Activated naive CD8-positive, alpha-beta T cell treated with anti-CD3 and anti-CD28 coated beads, Interleukin-2, amount 50 U/mL, for 24 hours (primary cell): ENCODE results near the gene MCFD2.
"Not testable (repeated sequence)": the region's sequence is repeated elsewhere in the genome, so short reads cannot be mapped to it uniquely, and the experiment has no call there.

Source experiments
- ATAC-seq: fragments of 150-1000 bp; cut with Tn5 transposase; one replicate; pipeline ENCODE4 v1.10.0; 2021
- DNase-seq: peaks from one replicate; pipeline ENCODE4 v3.0.0; 2021
- H3K27ac Mint-ChIP-seq: one replicate; pipeline ENCODE4 v1.8.0; 2021; ENCODE audit warnings: mild to moderate bottlenecking, mixed read lengths
- H3K27me3 Mint-ChIP-seq: one replicate; pipeline ENCODE4 v1.8.0; 2021; ENCODE audit warnings: mixed read lengths
- H3K36me3 Mint-ChIP-seq: one replicate; pipeline ENCODE4 v1.8.0; 2021; ENCODE audit warnings: low read depth, mixed read lengths
- H3K4me1 Mint-ChIP-seq: one replicate; pipeline ENCODE4 v1.8.0; 2021; ENCODE audit warnings: mixed read lengths
- H3K4me3 Mint-ChIP-seq: one replicate; pipeline ENCODE4 v1.8.0; 2021; ENCODE audit warnings: mild to moderate bottlenecking, moderate library complexity, mixed read lengths
- H3K9me3 Mint-ChIP-seq: one replicate; pipeline ENCODE4 v1.8.0; 2021; ENCODE audit warnings: mixed read lengths

Gene MCFD2

GRCh38 chr2:46876741-46877384, 38.7 kb downstream of the MCFD2 start:
- ATAC-seq (peak; percentile 25), DNase-seq (no peak)
- no peak overlapping the region for H3K4me3 Mint-ChIP-seq
- no peak overlapping the region for H3K27ac Mint-ChIP-seq
- no peaks in the 10 kb centered on the region for H3K36me3 Mint-ChIP-seq
- peaks cover 16% of the 10 kb centered on the region for H3K4me1 Mint-ChIP-seq
- peaks cover 2% of the 10 kb centered on the region for H3K27me3 Mint-ChIP-seq
- no peaks in the 10 kb centered on the region for H3K9me3 Mint-ChIP-seq

GRCh38 chr2:46875962-46876689, 39.5 kb downstream of the MCFD2 start:
- not testable (repeated sequence) for H3K27me3 Mint-ChIP-seq, ATAC-seq, H3K36me3 Mint-ChIP-seq, H3K27ac Mint-ChIP-seq, H3K4me3 Mint-ChIP-seq, DNase-seq, H3K9me3 Mint-ChIP-seq
- peaks cover 16% of the 10 kb centered on the region for H3K4me1 Mint-ChIP-seq

GRCh38 chr2:46875226-46875899, 40.2 kb downstream of the MCFD2 start:
- H3K27ac Mint-ChIP-seq: no peak overlapping the region
- no peaks in the 10 kb centered on the region for H3K9me3 Mint-ChIP-seq
- ATAC-seq (no peak), DNase-seq (no peak)
- no peak overlapping the region for H3K4me3 Mint-ChIP-seq
- peaks cover 2% of the 10 kb centered on the region for H3K27me3 Mint-ChIP-seq
- H3K4me1 Mint-ChIP-seq: peaks cover 21% of the 10 kb centered on the region
- H3K36me3 Mint-ChIP-seq: no peaks in the 10 kb centered on the region

- ATAC-seq (no peak), DNase-seq (no peak)
- H3K27ac Mint-ChIP-seq: no peak overlapping the region
- no peak overlapping the region for H3K4me3 Mint-ChIP-seq
- H3K27me3 Mint-ChIP-seq: peaks cover 2% of the 10 kb centered on the region
- peaks cover 21% of the 10 kb centered on the region for H3K4me1 Mint-ChIP-seq
- H3K36me3 Mint-ChIP-seq: no peaks in the 10 kb centered on the region
- no peaks in the 10 kb centered on the region for H3K9me3 Mint-ChIP-seq
These were observed 41.2 kb downstream of the MCFD2 start for GRCh38 chr2:46874236-46874929.

- Mint-ChIP-seq H3K4me1 (peaks cover 21% of the 10 kb centered on the region), H3K27ac (peak overlapping the region; percentile 36), H3K9me3 (no peaks in the 10 kb centered on the region), H3K27me3 (peaks cover 2% of the 10 kb centered on the region), H3K4me3 (no peak overlapping the region), H3K36me3 (no peaks in the 10 kb centered on the region)
- ATAC-seq (peak; percentile 77), DNase-seq (peak; percentile 51)
These were observed 42.0 kb downstream of the MCFD2 start for GRCh38 chr2:46873604-46874068.

- Mint-ChIP-seq H3K4me1 (peaks cover 21% of the 10 kb centered on the region), H3K36me3 (no peaks in the 10 kb centered on the region), H3K27me3 (peaks cover 2% of the 10 kb centered on the region), H3K4me3 (no peak overlapping the region), H3K27ac (peak overlapping the region; percentile 36), H3K9me3 (no peaks in the 10 kb centered on the region)
- ATAC-seq: no peak
- no peak for DNase-seq
These were observed 42.6 kb downstream of the MCFD2 start for GRCh38 chr2:46872902-46873603.

- H3K9me3 Mint-ChIP-seq: no peaks in the 10 kb centered on the region
- DNase-seq: peak; percentile 11
- peaks cover 4% of the 10 kb centered on the region for H3K27me3 Mint-ChIP-seq
- no peak overlapping the region for H3K4me3 Mint-ChIP-seq
- no peaks in the 10 kb centered on the region for H3K36me3 Mint-ChIP-seq
- no peak overlapping the region for H3K27ac Mint-ChIP-seq
- peak; percentile 9 for ATAC-seq
- H3K4me1 Mint-ChIP-seq: peaks cover 21% of the 10 kb centered on the region
These were observed 43.6 kb downstream of the MCFD2 start for GRCh38 chr2:46871976-46872381.

GRCh38 chr2:46870051-46870839, 45.4 kb downstream of the MCFD2 start:
- Mint-ChIP-seq H3K4me3 (no peak overlapping the region), H3K9me3 (peaks cover under 1% of the 10 kb centered on the region), H3K36me3 (no peaks in the 10 kb centered on the region), H3K27ac (no peak overlapping the region), H3K4me1 (peaks cover 21% of the 10 kb centered on the region), H3K27me3 (peaks cover 6% of the 10 kb centered on the region)
- peak; percentile 11 for DNase-seq
- peak; percentile 47 for ATAC-seq

GRCh38 chr2:46869621-46870020, 46.0 kb downstream of the MCFD2 start:
- H3K4me1 Mint-ChIP-seq: peaks cover 21% of the 10 kb centered on the region

GRCh38 chr2:46866770-46867246, 48.8 kb downstream of the MCFD2 start:
- ATAC-seq (no peak), DNase-seq (no peak)
- peaks cover 7% of the 10 kb centered on the region for H3K36me3 Mint-ChIP-seq
- H3K4me1 Mint-ChIP-seq: peaks cover 5% of the 10 kb centered on the region
- peaks cover 10% of the 10 kb centered on the region for H3K9me3 Mint-ChIP-seq
- H3K27me3 Mint-ChIP-seq: peaks cover 4% of the 10 kb centered on the region
- no peak overlapping the region for H3K4me3 Mint-ChIP-seq
- H3K27ac Mint-ChIP-seq: no peak overlapping the region

More at GRCh38 chr2:46869621-46870020, 46.0 kb downstream of the MCFD2 start:
- H3K27me3 Mint-ChIP-seq: peaks cover 6% of the 10 kb centered on the region
- H3K4me3 Mint-ChIP-seq: no peak overlapping the region
- peaks cover 7% of the 10 kb centered on the region for H3K9me3 Mint-ChIP-seq
- DNase-seq (no peak), ATAC-seq (no peak)
- peaks cover 4% of the 10 kb centered on the region for H3K36me3 Mint-ChIP-seq
- no peak overlapping the region for H3K27ac Mint-ChIP-seq

GRCh38 chr2:46865181-46865970, 50.2 kb downstream of the MCFD2 start:
- Mint-ChIP-seq H3K4me3 (no peak overlapping the region), H3K9me3 (peaks cover 10% of the 10 kb centered on the region), H3K36me3 (peaks cover 7% of the 10 kb centered on the region), H3K27me3 (peaks cover 6% of the 10 kb centered on the region), H3K4me1 (no peaks in the 10 kb centered on the region), H3K27ac (no peak overlapping the region)
- DNase-seq: no peak
- ATAC-seq: no peak

- Mint-ChIP-seq H3K36me3 (peaks cover 7% of the 10 kb centered on the region), H3K4me1 (no peaks in the 10 kb centered on the region), H3K4me3 (no peak overlapping the region), H3K9me3 (peaks cover 10% of the 10 kb centered on the region), H3K27ac (no peak overlapping the region), H3K27me3 (peaks cover 6% of the 10 kb centered on the region)
- ATAC-seq (no peak), DNase-seq (no peak)
These were observed 51.7 kb downstream of the MCFD2 start for GRCh38 chr2:46863882-46864281.

GRCh38 chr2:46862514-46862913, 53.1 kb downstream of the MCFD2 start:
- no peak for DNase-seq
- Mint-ChIP-seq H3K27me3 (peaks cover 4% of the 10 kb centered on the region), H3K9me3 (peaks cover 10% of the 10 kb centered on the region), H3K4me3 (no peak overlapping the region), H3K36me3 (peaks cover 7% of the 10 kb centered on the region), H3K27ac (no peak overlapping the region), H3K4me1 (no peaks in the 10 kb centered on the region)
- ATAC-seq: no peak
